SHP77 treated with DMSO at 0.1 percent for 48 hours (cell line): ENCODE data around the gene RPRD1A.
"Not testable (repeated sequence)": the region's sequence is repeated elsewhere in the genome, so short reads cannot be mapped to it uniquely, and the experiment has no call there.

ENCODE experiments used
- DNase-seq: peaks from one replicate; lab custom pipeline; 2025; lab: John Stamatoyannopoulos, UW

The RPRD1A gene

DNA sequence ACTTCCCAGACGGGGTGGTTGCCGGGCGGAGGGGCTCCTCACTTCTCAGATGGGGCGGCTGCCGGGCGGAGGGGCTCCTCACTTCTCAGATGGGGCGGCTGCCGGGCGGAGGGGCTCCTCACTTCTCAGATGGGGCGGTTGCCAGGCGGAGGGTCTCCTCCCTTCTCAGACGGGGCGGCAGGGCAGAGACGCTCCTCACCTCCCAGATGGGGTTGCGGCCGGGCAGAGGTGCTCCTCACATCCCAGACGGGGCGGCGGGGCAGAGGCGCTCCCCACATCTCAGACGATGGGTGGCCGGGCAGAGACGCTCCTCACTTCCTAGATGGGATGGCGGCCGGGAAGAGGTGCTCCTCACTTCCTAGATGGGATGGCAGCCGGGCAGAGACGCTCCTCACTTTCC is 10.4 kb upstream of the RPRD1A start:
- not testable (repeated sequence) for DNase-seq

DNA sequence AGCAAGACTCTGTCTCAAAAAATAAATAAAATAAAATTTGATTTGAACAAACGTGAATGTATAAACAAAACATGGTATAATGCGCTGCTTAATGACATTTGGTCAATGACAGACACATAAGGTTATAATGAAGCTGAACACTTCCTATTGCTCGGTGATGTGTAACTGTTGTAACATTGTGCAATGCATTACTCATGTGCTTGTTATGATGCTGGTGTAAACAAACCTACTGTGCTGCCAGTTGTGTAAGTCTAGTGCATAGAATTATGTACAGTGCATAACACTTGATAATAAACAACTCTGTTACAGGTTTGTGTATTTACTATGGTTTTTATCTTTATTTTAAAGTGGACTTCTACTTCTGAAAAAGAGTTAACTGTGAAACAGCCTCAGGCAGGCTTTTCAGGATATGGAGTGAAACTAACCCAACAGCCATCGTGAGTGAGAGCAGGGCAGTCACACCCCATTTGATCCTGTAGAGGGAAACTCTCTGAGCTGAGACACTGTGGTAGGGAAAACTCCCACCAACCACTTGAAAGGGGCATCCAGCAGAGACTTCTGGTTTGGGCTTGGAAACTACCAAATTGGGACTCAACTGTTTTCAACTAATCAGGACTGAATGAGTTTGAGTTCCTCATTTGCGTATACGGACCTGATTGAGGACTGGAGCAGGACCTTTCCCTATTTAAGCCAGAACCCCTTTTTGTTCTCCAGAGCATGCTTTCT is 8.7 kb upstream of the RPRD1A start:
- no peak for DNase-seq

DNA sequence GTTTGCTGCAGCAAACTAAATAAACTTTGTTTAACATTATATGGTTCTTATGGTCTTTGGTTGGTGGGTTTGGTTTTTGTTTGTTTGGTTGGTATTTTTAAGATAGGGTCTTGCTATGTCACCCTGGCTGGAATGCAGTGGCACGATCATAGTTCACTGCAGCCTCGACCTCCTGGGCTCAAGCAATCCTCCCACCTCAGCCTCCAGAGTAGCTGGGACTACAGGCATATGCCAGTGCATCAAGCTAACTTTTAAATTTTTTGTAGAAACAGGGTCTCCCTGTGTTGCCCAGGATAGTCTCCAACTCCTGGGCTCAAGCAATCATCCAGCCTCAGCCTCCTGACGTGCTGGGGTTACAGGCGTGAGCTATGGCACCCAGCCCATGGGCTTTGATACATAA is 7.1 kb upstream of the RPRD1A start:
- no peak for DNase-seq

DNA sequence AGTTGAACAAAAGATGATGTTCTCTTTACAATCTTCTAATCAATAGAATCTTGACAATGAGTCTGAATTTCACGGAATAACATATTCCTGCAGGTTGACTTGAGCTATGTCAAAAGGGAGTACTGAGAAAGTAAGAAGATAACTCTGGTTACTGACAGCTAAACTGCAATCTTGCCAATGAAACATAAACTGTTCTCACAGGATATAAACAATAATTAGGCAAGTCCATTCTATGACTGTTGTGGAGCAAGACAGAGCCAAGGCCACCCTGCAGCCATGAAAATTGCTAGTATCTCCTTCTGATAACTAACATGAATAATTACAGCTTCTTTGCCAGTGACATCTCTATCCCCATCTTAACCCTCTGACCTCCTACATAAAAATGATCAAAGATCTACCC is 6.3 kb upstream of the RPRD1A start:
- DNase-seq, result no peak

DNA sequence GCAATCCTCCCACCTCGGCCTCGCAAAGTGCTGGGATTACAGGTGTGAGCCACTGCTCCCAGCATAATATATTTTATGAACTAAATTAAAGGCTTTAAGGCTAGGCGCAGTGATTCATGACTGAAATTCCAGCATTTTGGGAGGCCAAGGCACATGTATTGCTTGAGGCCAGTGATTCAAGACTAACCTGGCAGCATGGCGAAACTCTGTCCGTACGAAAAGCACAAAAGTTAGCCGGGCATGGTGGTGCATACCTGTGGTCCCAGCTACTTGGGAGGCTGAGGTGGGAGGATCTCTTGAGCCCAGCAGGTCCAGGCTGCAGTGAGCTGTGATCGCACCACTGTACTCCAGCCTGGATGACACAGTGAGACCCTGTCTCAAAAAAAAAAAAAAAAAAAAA is 5.0 kb upstream of the RPRD1A start:
- DNase-seq, result not testable (repeated sequence)

DNA sequence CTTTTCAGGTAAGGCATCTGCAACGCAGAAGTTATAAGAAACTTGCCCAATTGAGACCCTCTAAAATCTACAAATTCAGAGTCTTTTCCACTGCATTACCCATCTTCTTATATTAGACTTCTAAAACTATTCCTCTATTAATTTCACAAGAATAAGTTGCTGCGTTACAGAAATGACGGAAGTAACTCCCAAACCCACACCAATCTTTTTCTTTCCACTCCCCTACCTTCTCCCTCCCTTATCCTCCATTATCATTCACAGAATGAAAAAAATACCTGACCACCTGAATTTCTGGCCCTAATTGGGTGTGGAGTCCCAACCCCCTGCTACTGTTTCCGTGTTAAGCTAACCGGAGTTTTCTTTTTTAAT is 689 bp downstream of the RPRD1A start:
- peak; percentile 11 for DNase-seq

DNA sequence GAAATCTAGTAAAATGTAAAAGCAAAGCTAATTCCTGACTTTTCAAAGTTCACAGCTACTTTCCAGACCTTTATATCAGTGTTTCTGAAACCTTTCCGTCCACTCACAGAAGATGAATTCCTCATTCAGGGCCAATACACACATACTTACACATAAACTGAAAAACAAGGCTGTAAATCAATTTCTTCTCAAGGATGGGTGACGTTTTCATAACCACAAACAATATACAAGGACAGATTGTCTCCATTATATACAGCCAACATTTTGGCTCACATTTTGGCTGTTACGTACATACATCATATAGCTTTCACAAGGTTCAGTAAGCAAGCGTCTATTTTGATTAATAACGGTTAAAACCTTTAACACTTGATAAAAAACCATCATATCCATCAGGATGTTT is 1.4 kb downstream of the RPRD1A start:
- no peak for DNase-seq

DNA sequence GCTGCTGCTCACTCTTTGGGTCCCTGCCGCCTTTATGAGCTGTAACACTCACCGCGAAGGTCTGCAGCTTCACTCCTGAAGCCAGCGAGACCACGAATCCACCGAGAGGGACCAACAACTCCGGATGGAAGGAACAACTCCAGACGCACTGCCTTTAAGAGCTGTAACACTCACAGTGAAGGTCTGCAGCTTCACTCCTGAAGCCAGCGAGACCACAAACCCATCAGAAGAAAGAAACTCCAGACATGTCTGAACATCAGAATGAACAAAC is 2.6 kb downstream of the RPRD1A start:
- DNase-seq, result not testable (repeated sequence)

DNA sequence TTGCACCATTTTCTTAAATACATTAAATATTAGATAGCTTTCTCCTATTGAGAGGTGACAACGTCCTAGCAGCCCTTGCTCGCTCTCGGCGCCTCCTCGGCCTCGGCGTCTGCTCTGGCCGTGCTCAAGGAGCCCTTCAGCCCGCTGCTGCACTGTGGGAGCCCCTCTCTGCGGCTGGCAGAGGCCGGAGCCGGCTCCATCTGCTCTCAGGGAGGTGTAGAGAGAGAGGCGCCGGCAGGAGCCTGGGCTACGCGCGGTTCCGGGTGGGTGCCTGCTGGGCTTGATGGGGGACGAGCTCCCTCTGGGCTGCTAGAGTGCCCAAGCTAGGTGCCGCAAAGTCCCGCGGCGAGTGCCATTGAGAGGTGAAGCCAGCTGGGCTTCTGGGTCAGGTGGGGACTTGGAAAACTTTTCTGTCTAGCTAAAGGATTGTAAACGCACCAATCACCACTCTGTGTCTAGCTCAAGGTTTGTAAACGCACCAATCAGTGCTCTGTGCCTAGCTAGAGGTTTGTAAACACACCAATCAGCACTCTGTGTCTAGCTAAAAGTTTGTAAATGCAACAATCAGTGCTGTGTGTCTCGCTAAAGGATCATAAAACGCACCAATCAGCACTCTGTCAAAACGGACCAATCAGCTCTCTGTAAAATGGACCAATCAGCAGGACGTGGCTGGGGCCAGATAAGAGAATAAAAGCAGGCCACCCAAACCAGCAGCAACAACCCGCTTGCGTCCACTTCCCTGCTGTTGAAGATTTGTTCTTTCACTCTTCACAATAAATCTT is 3.1 kb downstream of the RPRD1A start:
- no peak for DNase-seq

DNA sequence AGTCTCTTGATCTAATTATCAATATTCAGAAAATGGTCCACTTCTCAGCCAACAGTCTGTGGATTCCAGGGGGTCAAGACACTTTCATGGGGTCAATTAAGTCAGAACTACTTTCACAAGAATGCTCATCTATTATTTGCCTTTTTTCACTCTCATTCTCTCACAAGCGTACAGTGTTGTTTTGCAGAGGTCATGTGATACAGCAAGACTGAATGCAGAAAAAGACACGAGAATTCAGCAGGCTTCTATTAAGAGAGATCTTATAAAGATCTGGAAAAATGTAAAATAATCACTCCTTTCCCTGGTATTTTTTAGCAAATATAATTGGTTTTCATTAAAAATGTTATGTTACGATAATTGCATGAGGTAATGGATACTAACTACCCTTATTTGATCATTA is 8.7 kb downstream of the RPRD1A start:
- no peak for DNase-seq

DNA sequence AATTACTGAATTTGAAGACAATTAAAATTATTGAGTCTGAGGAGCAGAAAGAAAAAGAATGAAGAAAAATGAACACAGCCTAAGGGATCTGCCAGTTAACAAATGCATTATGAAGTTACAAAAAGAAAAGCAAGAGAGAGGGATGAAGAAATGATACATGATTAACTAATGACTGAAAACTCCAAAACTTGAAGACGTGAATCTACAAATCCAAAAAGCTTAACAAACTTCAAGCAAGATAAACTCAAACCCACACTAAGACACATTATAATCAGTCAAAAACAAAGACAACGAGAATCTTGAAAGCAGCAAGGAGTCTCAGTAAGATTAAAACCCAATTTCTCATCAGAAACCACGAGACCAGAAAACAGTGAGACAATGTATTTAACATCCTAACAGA is 15.6 kb downstream of the RPRD1A start:
- DNase-seq, result no peak

DNA sequence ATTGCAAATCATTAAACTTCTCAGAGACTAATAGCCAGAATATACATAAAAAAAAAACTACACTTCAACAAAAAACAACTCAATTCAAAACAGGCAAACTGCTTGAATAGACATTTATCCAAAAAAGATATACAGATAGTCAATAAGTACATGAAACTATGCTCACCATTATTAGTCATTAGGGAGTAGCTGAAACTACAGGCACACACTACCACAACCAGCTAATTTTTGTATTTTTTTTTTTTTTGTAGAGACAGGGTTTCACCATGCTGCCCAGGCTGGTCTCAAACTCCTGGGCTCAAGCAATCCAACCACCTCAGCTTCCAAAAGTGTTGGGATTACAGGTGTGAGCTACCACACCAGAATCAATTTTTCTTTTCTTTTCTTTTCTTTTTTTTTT is 16.9 kb downstream of the RPRD1A start:
- no peak for DNase-seq

DNA sequence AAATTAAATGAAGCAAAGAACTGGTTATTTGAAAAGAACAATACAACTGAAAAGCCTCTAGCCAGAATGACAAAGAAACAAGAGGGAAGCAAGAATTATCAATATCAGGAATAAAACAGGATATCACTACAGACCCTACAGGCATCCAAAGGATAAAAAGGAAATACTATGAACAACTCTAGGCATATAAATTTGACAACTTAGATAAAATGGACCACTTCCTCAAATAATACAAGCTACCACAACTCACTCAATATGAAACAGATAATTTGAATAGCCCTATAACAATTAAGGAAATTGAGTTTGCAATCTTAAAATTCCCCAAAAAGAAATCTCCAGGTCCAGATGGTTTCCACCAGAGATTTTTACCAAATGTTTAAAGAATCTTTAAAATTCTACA is 19.8 kb downstream of the RPRD1A start:
- DNase-seq, result no peak

DNA sequence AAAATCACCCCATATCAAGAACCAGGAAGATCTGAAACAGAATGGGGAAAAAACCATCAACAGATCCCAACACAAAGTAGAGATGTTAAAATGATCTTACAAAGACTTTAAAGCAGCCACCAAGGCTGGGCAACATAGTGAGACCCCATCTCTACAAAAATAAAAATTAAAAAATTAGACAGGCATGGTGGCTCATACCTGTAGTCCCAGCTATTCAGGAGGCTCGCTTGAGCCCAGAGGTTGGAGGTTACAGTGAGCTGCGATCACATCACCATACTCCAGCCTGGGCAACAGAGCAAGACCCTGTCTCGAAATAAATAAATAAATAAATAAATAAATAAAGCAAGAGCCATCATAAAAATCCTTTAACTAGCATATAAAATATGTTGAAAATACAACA is 20.5 kb downstream of the RPRD1A start:
- DNase-seq, result no peak

DNA sequence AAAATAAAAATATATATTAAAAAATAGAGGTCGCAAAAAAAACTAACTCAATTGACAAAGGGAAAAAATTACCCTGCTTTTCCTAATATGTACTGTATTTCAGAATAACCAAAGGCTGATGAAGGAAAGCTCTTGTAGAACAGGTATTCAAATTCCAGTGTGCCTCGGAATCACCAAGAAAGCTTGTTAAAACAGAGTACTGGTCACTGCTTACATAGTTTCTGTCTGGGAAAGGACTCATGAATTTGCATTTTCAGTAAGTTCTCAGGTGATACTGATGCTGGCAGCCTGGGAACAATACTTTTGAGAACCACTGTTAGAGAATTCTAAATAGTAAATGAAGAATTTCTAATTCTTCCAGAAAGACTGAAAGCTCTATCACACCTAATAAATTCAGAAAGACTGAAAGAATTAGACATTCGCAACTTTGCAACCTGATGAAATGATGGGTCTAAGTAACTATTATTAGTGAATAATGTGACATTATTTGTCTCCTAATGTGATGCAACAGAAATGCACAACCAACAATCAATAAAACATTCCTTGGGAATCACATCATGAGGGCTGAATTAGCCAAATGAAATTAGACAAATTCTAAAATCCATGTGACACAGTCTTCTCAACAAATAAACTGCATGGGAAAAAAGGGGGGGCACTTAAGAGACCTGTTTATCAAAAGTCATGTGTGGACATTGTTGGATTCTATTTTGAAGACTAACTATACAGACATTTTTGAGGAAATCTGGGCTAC is 21.9 kb downstream of the RPRD1A start:
- DNase-seq, result no peak

DNA sequence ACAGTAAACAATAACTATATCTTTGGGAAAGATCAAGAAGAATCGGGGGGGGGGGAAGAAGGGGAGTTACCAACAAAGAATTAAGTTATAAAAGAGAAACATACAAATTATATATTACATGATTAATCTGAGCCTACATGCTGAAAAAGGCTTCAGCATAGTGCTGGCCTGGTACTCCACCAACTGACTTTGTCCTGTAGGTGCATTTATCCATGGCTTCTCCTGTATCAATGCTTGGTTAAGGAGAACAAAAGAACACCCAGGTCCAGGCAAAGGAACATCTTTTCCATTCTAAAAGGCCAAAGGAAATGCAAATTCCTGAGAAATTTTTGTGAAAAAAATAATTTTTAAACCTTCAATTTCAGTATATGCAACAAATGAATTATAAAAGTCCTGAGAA is 24.2 kb downstream of the RPRD1A start:
- DNase-seq, result no peak

DNA sequence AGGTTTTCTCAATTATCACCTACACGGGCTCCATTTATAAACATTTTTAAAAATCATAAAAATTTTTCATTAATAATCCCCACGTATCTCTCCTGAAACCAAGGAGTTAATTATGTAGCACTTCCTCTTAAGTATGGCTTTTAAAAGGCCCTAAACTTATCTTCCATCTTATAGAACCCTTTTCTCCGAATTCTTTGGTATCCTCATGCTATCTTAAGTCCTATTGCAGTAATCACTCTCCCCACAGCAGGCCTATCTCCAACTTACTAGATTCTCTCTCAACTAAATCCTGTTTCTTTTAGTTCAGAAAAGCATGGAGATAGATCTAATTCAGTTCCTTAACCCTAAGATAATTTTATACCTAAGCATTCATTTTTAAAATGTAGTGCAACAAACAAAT is 26.2 kb downstream of the RPRD1A start:
- DNase-seq, result no peak

DNA sequence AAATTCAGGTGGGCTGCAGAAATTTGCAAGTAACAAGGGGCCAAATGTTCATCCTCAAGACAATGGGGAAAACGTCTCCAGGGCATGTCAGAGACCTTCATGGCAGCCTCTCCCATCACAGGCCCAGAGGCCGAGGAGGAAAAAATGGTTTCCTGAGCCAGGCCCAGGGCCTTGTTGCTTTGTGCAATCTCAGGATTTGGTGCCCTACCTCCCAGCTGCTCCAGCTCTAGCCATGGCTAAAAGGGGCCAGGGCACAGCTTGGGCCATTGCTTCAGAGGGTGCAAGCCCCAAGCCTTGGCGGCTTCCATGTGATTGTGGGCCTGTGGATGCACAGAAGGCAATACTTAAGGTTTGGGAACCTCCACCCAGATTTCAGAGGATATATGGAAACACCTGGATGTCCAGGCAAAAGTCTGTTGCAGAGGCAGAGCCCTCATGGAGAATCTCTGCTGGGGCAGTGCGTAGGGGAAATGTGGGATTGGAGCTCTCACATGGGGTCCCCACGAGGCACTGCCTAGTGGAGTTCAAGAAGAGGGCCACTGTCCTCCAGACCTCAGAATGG is 29.2 kb downstream of the RPRD1A start:
- DNase-seq, result no peak

DNA sequence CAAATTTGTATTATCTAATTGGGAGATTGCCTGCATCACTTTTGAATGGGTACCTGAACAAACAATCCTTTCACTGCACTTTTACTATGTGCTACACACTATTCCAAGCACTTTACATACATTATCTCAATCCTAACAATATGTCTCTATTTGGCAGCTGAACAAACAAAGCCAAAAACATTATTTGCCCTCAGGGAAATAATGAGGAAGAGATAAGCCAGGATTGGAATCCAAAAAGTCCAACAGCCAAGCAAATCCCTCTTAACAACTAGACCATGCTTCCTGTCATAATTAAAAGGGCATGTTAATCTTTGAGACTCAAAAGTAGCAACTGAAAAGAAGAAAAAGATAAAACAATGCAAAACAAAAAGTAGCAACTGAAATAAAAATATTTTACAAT is 32.1 kb downstream of the RPRD1A start:
- DNase-seq, result peak; percentile 32

DNA sequence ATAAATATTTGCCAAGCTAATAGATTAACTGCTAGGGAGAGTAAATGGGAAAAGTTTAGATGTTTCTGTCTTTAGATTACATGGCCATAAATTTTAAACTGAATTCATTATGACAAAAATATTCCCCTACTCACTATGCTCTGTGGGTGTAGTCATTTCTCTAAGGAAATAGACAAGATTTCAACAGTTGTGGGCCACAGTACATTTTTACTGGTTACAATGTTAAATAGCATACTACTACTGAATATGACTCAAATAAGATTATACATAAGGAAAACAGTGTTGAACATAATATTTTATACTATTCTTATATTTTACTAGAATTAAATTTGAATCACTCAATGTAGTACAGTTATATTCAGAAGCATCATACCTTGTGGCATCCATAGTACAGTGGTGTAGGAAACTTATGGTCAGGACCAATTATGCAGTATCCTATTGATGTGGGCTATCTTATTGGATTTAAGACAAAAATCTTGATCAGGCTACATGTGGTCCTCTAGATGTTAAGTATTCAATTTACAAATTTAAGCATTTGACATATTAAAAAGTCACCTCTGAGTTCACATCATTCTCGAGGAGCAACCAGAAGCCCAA is 33.0 kb downstream of the RPRD1A start:
- no peak for DNase-seq

DNA sequence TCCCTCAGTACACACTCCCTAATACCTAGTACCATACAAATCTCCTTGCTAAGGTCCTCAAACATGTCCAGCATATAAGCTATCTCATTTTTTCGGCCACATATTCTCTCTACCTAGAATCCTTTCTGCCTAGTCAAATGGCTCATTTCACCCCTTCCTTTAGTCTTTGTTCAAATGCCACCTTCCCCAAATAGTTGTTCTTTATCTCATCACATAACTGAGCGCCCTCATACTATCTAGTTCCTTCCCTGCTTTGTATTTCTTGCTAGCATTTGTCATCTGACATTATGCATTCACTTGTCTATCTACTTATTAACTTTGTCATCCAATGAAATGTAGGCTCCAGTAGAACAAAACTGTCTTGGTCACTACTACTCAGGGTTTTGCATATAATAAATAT is 35.5 kb downstream of the RPRD1A start:
- no peak for DNase-seq

DNA sequence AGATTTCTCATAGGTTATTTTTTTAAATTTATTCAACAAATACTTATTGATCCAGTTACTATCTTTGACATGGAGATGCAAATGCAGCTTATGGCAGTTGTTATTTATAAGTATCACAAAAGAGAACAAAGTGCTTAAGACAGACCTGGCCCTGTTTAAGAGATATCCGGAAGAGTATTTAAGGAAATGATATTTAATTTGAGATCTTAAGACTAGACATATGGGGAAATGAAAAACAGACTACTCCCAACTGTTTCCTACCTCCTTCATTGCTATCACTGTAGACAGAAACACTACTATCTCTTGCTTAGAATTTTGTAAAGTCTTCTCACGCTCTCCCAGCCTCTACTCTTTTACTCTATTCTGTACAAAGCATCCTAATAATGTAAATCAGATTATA is 36.0 kb downstream of the RPRD1A start:
- no peak for DNase-seq

DNA sequence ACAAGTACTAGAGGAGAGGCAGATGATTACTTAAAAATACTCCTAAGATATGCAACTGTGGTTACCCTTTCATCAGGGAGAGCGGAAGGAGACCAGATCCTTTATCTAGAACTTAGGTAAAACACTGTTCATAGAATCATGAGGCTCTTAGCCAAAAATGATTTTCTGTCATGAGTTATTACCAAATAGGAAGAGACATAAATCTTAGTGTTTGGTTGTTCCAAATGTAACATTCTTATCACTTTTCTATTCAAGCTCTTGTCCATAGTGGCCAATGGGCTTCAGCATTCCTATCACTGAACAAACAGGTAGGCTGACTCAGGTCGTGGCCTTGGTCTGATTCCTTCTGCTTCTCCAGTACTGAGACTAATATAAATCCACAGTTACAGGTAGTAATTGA is 38.5 kb downstream of the RPRD1A start:
- DNase-seq, result no peak
